LHCN-M2 (cell line): ENCODE measurements around the gene RAB8A. TPM values are rescaled to one million over a fixed set of nuclear protein-coding genes. Genes with fewer than 3 reads are reported as not detected.

Experiments used
- DNase-seq: peaks from one replicate; pipeline ENCODE4 v3.0.0-alpha.2; 2012; ENCODE audit warnings: low read depth
- polyA plus RNA-seq: library from polyadenylated mRNA; unstranded; fragments of >200 nt; gene quantifications from one replicate; pipeline ENCODE4 v1.2.1, GENCODE V29; 2012; ENCODE audit warnings: missing spikeins
- total RNA-seq: library from RNA; depleted of rRNA; stranded (reverse); fragments of >200 nt; gene quantifications from 2 replicates; pipeline ENCODE4 v1.2.3, GENCODE V29; 2014; rRNA removed

RAB8A gene
- total RNA-seq = 76.9 and 78.5 TPM in 2 replicates
- 119 TPM for polyA plus RNA-seq

DNA sequence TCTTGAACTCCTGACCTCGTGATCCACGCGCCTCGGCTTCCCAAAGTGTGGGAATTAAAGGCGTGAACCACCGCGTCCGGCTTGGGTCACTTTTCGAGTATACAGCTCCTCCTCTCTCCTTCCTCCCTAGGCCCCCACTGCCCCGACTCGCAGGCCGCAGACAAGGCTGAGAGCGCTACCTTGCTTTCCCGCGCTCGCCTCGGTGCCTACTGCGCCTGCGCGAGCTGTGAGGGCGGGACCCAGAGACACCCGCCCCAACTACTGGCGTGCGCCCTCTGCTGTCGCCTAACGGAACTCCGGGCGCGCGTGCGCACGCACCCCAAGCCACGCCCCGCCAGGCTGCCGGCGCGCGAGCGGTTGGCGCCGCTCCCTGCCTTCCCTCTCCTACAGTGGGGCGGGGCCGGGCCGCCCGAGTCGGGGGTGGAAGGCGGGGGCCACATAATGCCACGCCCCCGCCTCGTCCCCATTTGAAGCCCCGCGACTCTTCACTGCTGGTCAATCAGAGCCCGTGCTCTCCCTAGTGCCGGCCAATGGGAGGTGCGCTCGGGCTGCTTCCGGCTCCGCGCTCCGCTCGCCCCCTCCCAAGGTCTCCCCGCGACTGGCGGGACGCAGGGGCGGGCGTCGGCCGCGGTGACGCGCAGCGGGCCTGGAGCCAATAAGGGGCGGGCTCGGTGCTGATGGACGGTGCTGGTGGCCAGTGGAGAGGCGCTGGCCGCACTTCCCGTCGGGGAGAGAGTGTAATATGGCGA lies at the start of gene RAB8A:
Gene RAB8A (plus strand): TSS at position 730 of the 749 bp plus-strand sequence. CDS start 13 bp downstream, at position 743.
- DNase-seq = peak; percentile 99

DNA sequence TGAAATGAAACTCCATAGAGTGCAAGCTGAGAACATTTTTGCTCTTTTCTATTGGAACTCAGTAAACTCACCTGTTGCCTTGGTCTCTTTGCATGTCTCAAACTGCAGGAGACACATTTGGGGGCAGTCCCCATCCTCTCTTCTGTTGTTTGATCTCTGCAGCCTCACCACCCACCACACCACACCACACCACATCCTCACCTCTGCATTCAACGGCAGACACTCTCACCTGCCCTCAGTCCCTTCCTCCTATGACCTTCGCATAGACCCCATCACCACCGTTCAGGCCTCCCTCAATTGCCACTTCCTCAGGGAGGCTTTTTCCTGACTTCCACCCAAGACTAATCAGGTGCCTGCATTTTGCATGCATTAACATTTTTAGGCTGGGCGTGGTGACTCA lies 49.7 kb upstream of the RAB8A start:
- DNase-seq = no peak

DNA sequence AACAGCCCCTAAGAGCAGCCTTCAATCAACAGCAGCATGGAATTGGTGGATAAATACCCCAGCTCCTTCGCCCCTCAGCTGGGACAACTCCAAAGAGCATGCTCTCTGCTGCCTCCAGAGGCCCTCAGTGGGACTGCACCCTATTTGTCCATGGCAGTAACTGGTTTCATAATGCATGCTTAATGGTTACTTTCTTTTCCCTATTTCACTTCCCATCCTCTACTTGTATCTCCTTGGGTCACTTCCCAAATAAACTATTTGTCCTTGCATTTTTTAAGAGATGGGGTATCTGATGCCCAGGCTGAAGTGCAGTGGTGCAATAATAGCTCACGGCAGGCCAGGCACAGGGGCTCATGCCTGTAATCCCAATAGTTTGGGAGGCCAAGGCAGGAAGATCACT lies 48.9 kb upstream of the RAB8A start:
- DNase-seq = no peak

DNA sequence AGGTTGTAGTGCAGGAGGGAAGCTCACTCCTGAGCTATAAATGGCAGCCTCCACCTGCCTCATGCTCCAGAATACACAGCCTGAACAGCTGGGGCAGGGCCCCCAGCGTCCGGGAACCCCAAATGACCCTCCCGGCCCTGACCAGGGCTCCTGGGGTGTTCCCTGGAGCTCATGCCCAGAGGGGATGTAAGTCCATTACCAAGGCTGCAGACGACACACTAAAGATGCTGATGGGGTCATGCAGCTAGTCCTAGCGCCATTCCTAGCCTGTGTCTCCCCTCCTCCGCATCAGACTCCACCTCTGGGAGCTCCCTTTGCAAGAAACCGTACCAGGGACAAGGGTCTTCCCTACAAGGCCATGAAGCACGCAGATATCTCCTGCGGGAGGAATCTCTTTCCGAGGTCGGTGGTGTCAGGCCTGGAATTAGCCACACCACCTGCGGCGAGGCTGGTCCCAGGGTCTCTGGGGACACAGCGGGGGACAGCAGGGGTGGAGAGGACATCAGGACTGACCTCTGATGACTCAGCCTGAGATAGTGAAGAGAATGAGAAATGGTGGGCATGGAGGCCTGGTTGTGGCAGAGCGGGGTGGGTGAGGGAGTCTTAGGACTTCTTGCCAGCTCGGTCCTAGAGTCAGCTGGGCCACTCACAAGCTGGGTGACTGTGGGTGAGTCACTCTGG lies 47.3 kb upstream of the RAB8A start:
- DNase-seq = no peak

DNA sequence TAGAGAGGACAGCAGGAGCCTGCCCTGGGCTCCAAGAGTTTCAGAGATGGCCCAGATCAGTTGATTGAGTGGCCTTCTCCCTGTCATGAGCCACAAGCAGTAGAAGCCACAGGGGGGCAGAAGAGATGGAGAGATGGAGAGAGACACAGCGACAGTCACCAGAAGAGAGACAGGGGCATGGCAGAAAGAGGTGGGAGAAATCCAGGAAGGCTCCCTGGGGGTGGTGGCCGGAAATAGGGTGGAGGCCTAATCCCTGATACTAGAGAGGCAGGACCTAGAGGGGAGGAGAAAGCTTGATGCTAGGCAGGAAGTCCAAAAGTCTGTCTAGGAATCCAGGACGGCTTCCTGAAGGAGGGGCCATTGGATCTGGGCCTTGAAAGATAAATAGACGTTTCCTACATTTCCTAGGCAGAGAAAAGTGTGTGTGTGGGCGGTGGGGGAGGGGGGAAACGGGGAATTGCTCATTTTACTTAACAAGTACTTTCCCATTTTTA lies 45.0 kb upstream of the RAB8A start:
- DNase-seq = peak; percentile 56

GRCh38 chr19:16067205-16067938 lies 44.3 kb upstream of the RAB8A start:
- no peak for DNase-seq

DNA sequence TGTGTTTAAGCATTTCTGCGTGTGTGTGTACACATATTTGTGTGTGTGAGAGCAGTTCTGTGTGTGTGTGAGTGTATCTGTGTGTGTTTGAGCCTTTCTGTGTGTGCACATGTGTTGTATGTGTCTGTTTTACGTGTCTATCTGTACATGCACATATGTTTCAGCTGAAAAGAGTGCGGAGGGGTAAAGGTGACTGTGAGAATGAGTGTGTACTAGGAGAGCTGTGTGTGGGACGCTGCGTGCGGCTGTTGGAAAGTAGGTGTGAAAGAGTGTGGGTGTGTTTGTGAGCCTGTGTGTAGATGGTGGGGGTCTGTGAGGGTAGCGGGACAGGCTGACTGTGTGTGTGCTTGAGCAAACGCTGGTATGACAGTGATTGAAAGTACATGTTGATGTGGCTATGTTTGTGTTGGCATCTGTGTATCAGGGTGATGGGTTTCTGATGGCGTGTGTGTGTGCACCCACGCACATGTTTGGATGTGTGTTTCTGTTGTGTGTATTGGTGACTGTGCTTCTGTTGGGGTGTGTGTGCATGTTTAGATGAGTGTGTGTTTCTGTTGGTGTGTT lies 42.9 kb upstream of the RAB8A start:
- DNase-seq = no peak

GRCh38 chr19:16069813-16070365 lies 41.8 kb upstream of the RAB8A start:
- DNase-seq = no peak

- no peak for DNase-seq
These were observed 41.2 kb upstream of the RAB8A start for GRCh38 chr19:16070366-16070990.

DNA sequence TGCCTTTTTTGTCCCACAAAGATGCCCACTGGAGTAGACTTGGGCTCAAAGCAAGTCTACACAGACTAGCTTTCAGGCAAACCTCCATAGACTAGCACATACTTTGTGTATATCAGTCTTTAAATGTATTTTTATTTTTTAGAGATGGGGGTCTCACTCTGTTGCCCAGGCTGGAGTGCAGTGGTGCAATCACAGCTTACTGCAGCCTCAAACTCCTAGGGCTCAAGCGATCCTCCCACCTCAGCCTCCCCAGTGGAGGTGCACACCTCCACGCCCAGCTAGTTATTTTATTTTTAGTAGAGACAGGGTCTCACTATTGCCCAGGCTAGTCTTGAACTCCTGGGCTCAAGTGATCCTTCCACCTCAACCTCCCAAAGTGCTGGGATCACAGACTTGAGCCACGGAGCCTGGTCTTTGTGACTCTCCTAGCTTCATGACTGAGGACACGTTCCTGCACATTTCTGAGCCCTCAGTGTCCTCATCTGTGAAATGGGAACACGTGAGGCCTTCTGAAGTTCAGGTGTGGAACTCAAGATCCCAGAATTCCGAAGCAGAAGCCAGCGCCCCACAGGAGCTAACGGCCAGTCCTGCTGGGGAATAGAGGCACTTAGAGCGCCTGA lies 40.5 kb upstream of the RAB8A start:
- no peak for DNase-seq

DNA sequence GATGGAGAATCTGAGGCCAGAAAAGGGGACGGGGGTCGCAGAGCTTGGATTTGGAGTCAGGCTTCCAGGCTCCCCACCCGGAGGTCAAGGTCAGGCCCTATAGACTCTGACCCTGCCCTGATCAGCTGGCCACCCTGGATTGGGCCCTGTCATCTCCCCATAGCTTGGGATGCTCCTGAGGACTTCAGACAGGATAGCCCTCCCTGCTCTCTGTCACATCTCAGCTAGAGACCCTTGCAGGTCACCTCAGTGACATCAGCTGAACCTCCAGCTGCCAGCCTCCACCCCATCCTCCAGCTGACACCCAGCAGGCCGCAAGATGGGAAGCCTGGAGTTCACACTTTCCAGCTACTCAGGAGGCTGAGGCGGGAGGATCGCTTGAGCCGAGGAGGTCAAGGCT lies 38.2 kb upstream of the RAB8A start:
- no peak for DNase-seq

DNA sequence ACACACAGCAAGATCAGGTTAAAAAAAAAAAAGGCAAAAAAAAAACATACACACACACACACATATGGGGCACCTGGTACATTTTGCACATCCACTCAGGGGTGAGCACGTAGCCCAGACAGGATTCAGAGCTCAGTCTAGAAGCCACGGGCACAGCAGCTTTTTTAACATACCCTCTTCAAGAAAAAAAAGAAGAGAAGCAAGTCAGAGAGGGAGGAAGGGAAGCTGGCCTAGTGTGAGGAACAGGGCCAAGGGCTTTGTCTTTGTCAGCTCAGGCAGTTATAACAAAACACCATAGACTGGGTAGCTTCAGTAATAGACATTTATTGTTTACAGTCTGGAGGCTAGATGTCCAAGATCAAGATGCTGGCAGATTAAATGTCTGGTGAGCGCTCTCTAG lies 37.7 kb upstream of the RAB8A start:
- no peak for DNase-seq

DNA sequence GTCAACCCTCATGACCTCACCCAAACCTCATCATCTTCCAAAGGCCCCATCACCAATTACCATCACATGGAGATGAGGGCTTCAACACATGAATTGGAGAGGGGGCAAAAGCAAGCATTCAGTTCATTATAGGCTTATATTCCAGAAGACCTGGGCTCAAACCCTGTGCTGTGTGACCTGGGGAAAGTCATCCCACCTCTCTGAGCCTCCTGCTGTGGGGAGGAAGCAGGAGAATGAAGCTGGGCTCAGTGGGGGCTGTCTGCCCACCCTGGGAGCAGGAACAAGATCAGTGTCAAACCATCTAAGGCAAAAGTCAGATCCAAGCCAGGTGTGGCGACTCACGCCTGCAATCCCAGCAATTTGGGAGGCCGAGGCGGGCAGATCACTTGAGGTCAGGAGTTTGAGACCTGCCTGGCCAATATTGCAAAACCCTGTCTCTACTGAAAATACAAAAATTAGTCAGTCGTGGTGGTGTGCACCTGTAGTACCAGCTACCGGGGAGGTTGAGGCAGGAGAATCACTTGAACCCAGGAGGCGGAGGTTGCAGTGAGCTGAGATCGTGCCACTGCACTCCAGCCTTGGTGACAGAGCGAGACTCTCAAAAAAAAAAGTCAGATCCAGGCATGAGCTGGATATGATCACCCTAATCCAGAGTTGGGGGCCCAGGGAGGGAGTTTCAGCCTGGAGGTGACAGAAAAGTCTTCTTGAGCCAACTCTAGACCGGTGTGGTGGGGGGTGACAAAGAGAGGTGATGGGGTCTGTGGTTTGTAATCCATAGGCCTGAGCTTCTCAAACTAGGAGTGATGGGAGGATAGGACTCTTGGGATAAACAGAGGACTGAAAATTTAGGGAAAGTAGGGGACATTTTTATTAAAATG lies 37.0 kb upstream of the RAB8A start:
- no peak for DNase-seq

GRCh38 chr19:16075430-16076153 lies 36.1 kb upstream of the RAB8A start:
- DNase-seq = no peak

DNA sequence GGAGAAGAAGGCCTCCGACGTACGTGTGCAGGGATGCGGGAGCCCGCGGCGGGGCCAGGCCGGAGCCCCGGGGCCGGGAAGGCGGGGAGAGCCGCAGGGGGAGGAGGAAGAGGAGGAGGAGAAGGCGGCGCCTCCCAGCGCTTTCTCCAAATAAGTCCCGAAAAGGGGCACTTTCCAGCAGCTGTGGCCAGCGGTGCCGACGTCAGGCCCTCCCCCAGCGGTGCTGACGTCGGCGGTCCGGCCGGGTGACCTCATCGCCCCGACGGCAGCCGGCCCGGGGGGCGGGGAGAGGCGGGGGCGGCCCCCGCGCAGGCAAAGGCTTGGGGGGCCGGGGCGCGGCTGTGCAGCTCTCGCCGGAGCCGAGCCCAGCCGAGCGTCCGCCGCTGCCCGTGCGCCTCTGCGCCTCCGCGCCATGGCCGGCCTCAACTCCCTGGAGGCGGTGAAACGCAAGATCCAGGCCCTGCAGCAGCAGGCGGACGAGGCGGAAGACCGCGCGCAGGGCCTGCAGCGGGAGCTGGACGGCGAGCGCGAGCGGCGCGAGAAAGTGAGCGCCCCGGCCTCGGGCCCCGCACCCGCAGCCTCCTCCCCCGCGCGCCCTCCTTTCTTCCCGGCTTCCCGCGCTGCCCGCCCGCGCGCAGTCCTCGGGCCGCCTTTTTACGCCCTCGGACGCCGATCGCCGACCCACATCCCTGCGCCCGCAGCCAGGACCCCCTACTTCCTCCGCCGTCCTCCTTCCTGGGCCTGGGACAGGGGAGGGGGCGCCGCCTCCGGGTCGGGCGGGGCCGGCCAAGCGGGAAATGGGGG lies 35.3 kb upstream of the RAB8A start, which contains the start of gene TPM4:
Gene TPM4 (plus strand): TSS at position 342 of the 804 bp plus-strand sequence. CDS start 71 bp downstream, at position 413.
- DNase-seq = peak; percentile 93

DNA sequence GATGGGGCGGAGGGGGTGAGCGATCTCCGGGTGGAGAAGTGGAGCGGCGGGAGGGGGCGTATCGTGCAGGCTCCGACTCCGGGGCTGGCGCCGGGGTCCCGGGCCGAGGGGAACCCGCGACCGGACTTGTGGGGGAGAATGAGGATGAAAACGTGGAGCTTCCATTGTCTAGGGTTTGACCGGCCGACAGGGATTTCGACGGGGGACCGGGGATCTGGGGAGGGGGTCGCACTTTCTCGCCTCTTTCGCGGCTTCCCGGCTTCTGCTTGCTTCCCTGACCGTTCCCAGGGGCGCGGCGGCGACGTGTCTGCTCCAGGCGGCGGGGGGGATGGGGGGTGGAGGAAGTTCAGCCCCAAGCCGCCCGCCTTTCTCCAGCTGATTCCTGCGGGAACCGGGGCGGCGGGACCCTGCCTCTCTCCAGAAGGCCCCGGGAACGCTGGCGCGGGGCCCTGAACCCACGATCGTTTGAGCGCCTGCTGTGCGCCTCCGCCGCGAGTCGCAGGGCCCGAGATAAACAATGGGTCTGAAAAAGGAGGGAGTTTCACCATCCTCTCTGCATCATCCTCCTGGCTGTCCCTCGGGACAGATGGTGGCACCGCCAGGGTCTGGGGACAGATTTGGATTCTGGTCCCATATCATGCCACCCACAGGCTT lies 34.6 kb upstream of the RAB8A start:
- DNase-seq = no peak

GRCh38 chr19:16077984-16078758 lies 33.5 kb upstream of the RAB8A start:
- DNase-seq = peak; percentile 63
